ENCODE results near the gene DGCR8. TPM values are rescaled to one million over a fixed set of nuclear protein-coding genes. Genes with fewer than 3 reads are reported as not detected.
A peak's percentile ranks its signal among the peaks of the same experiment; 100 is the strongest.

Gene DGCR8
- total and polyA plus RNA-seq, 12 donors, result 8.3 to 26.3 (median 14.0) TPM

GRCh38 chr22:20063271-20064139, 16.5 kb upstream of the DGCR8 start:
- no peak overlapping the region for H3K27ac ChIP-seq

GRCh38 chr22:20064140-20064480, 15.9 kb upstream of the DGCR8 start:
- H3K27ac ChIP-seq, result no peak overlapping the region
- H3K9me3 ChIP-seq, result no peaks in the 10 kb centered on the region
- peaks cover 0 to 74% (median 21%) of the 10 kb centered on the region in 9 donors for H3K36me3 ChIP-seq
- no peak for ATAC-seq
- no peaks in the 10 kb centered on the region for H3K27me3 ChIP-seq
- peaks cover 0 to 8% (median 4%) of the 10 kb centered on the region in 9 donors for H3K4me1 ChIP-seq
- 88 to 91% methylated on average over 3 of the region's 3 CpGs for WGBS, 2 donors
- DNase-seq, result no peak
- no peak for TF ChIP-seq CTCF (IDR thresholded peaks at IDR 0.05)
- H3K4me3 ChIP-seq, result no peak overlapping the region
- intact Hi-C loops (cut with DNase I), result no loop called here

More at GRCh38 chr22:20063271-20064139, 16.5 kb upstream of the DGCR8 start:
- Histone ChIP-seq H3K36me3 (peaks cover 0 to 80% (median 21%) of the 10 kb centered on the region in 9 donors), H3K4me3 (no peak overlapping the region), H3K27me3 (no peaks in the 10 kb centered on the region), H3K9me3 (no peaks in the 10 kb centered on the region), H3K4me1 (peaks cover 0 to 8% (median 4%) of the 10 kb centered on the region in 9 donors)
- intact Hi-C loops (cut with DNase I), result no loop called here
- DNase-seq, result no peak
- 91 to 93% methylated on average over 26 to 27 of the region's 27 CpGs for WGBS, 2 donors
- peak in 1 of 8 donors; percentile 10 for ATAC-seq
- TF ChIP-seq CTCF (IDR thresholded peaks at IDR 0.05), result no peak

- no peak for DNase-seq
- no peak for TF ChIP-seq CTCF (IDR thresholded peaks at IDR 0.05)
- 89 to 93% methylated on average over 18 of the region's 18 CpGs for WGBS, 2 donors
- intact Hi-C loops (cut with DNase I), result no loop called here
- Histone ChIP-seq H3K4me1 (peaks cover 0 to 8% (median 4%) of the 10 kb centered on the region in 9 donors), H3K4me3 (no peak overlapping the region), H3K27ac (no peak overlapping the region), H3K36me3 (peaks cover 0 to 68% (median 21%) of the 10 kb centered on the region in 9 donors), H3K9me3 (no peaks in the 10 kb centered on the region), H3K27me3 (no peaks in the 10 kb centered on the region)
- ATAC-seq, result no peak
Measured at GRCh38 chr22:20064545-20065262, 15.3 kb upstream of the DGCR8 start.

GRCh38 chr22:20065896-20066616, 14.0 kb upstream of the DGCR8 start:
- Histone ChIP-seq H3K27ac (no peak overlapping the region), H3K27me3 (no peaks in the 10 kb centered on the region), H3K9me3 (no peaks in the 10 kb centered on the region), H3K36me3 (peaks cover 0 to 54% (median 18%) of the 10 kb centered on the region in 9 donors), H3K4me1 (peaks cover 0 to 6% (median 4%) of the 10 kb centered on the region in 9 donors), H3K4me3 (no peak overlapping the region)
- DNase-seq, result no peak
- TF ChIP-seq CTCF (IDR thresholded peaks at IDR 0.05), result no peak
- intact Hi-C loops (cut with DNase I), result no loop called here
- no peak for ATAC-seq
- WGBS, 2 donors, result 88% methylated on average over 14 of the region's 14 CpGs

Measured in heart right ventricle (tissue), 16 donors.